Activated gamma-delta T cell treated with anti-CD3 and anti-CD28 coated beads, Interleukin-2, amount 50 U/mL, for 16 hours (primary cell): ENCODE results near the gene POGLUT2.

ENCODE experiments used
- DNase-seq: peaks from one replicate; pipeline ENCODE4 v3.0.0-alpha.2; 2020; ENCODE audit warnings: low read depth

The POGLUT2 gene

DNA sequence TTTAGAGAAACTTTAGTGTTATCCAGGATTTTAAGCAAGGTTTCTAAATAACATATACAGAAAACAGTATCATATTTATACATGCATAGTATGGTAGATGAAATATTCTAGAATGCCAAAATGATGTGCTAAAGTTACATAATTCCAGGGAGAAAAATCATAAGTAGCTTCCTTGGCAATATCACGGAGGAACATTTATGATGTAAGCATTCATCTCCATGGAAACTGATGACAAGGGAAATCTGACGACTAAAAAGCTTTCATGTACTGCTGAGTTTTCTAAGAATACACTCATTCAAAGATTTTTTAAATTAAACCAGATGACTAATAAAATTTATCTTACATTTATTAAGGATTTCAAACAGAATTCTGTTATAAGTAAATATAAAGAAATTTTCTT is 29.9 kb downstream of the POGLUT2 start:
- no peak for DNase-seq

DNA sequence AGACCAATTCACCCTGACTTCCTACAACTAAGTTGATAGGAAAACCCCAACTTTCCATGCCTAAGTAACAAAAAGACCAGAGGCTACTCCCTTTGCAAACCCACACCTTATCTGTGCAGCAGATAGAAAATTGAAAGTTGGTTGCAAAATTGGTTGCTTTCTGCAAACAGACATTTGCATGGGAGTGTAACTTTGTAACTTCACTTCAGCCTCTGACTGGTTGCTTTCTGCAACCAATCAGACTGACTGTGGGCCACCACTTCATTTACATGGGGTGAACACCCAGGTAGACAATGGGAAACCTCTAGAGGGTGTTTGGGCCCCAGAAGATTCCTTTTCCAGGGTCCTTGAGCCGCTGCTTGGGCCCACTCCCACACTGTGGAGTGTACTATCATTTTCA is 35.0 kb downstream of the POGLUT2 start:
- no peak for DNase-seq

GRCh38 chr13:102761071-102761470 is 37.7 kb downstream of the POGLUT2 start:
- DNase-seq: no peak

GRCh38 chr13:102758842-102759241 is 39.9 kb downstream of the POGLUT2 start:
- DNase-seq: no peak

DNA sequence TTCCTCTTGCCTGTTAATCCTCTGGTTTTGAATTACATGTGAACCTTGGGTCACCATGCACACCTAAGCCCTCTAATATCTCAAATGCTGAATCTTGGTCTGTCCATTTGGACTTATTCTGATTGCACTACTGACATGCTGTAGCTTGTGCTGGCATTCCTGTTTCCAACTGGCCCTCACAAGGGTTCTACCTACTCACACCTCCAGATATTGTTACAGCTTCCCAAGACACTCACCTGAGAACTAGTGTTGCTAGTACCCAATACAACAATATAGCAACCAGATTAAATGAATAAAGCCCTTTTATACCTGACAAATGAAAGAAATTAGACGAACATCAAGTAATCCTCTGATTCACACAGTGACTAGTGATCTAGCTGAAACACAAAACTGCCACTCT is 41.8 kb downstream of the POGLUT2 start:
- no peak for DNase-seq

- no peak for DNase-seq
Observed at GRCh38 chr13:102751886-102752285, 46.9 kb downstream of the POGLUT2 start.

DNA sequence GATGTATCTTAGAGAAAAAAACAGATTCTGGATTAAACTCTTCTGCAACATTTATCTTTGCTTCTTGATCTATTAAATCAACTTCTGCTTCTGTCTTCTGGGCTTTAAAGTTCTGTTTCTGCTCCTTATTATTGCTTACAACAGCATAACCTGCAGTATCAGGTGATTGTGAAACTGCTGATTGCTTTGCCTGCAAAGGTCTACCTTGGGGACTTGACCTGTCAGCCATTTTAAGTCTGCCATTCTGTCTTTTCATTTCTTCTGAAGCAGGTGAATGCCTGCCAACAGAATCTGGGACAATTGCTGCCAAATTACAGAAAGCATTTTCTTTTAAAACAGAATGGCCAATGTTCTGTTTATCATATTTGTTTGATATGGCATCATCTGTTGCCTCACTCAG is 56.3 kb downstream of the POGLUT2 start:
- no peak for DNase-seq

DNA sequence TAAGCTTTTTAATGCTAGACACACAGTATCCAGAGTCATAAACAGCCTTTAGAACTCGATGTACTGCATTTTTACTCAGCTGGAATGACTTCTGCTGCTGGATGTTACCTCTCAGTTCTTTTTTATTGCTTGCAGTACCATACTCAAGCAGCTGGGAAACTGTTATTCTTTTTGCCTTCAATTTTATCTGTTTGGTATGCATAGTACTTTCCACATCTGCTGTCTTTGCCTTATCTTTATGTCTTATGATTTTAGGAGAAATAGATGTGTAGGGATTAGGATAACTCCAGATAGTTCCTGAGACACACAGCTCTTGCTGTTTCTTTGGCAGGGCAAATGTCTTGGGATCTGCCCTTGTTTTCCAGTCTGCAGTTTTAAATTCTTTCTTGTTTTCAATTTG is 56.7 kb downstream of the POGLUT2 start:
- DNase-seq: no peak
